GM10248 (cell line): ENCODE results near the gene FUT3.

ENCODE experiments used
- CTCF ChIA-PET: fragments of 300-600 bp; sonication (Branson Sonifier 250); formaldehyde crosslinking; extraction: SDS; loops from one replicate; lab custom pipeline; 2021; ENCODE audit warnings: antibody characterized with exemption; lab: Yijun Ruan, JAX
- POLR2A ChIA-PET: fragments of 350-650 bp; sonication (Branson Sonifier 250); formaldehyde crosslinking; extraction: SDS; loops from one replicate; lab custom pipeline; 2020; ENCODE audit warnings: antibody characterized with exemption; lab: Yijun Ruan, JAX
- DNase-seq: peaks from one replicate; pipeline ENCODE4 v3.0.0; 2012; ENCODE audit errors: extremely low spot score
- TF ChIP-seq, protein P1 (sequence below): IDR thresholded peaks from 2 replicates; pipeline ENCODE4 v1.5.1; 2012; ENCODE audit warnings: mild to moderate bottlenecking, low read depth; ENCODE audit errors: extremely low read depth, missing control alignments, control extremely low read depth

FUT3 gene

DNA sequence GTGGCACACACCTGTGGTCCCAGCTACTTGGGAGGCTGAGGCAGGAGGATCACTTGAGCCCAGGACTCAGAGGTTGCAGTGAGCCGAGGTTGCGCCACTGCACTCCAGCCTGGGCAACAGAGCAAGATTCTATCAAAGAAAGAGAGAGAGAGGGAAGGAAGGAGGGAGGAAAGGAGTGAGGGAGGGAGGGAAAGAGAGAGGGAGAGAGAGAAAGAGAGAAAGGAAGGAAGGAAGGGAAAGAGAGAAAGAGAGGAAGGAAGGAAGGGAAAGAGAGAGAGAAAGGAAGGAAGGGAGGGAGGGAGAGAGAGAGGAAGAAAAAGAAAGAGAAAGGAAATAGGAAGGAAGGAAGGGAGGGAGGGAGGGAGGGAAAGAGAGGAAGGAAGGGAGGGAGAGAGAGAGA lies 34.0 kb downstream of the FUT3 start:
- TF ChIP-seq, protein P1, sequence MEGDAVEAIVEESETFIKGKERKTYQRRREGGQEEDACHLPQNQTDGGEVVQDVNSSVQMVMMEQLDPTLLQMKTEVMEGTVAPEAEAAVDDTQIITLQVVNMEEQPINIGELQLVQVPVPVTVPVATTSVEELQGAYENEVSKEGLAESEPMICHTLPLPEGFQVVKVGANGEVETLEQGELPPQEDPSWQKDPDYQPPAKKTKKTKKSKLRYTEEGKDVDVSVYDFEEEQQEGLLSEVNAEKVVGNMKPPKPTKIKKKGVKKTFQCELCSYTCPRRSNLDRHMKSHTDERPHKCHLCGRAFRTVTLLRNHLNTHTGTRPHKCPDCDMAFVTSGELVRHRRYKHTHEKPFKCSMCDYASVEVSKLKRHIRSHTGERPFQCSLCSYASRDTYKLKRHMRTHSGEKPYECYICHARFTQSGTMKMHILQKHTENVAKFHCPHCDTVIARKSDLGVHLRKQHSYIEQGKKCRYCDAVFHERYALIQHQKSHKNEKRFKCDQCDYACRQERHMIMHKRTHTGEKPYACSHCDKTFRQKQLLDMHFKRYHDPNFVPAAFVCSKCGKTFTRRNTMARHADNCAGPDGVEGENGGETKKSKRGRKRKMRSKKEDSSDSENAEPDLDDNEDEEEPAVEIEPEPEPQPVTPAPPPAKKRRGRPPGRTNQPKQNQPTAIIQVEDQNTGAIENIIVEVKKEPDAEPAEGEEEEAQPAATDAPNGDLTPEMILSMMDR, result no peak
- POLR2A ChIA-PET, result no interaction called here
- no peak for DNase-seq
- CTCF ChIA-PET, result no interaction called here

DNA sequence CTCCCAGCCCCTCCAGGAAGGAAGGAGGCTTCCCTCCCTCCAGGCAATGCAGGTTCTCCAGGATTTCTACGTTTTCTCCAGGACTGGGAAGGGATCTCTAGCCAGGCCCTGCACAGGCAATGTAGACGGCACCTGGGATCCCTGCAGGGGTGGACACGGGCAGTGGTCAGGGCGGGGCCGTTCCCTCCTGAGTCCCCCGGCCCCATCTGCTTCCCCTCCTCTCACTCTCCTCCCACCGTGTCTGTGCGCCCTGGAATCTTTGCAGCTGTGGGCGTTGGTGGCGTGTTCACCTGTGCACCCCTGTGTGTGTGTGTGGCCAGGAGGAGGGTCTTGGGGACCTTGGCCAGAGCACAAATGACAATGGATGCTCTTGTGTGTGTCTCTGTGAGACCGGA lies 36.4 kb downstream of the FUT3 start:
- TF ChIP-seq, protein P1, result no peak
- ChIA-PET CTCF (interaction anchor here (1.4 to 1.6 kb wide), 2 partner anchors 11 to 22 kb away, joined by 3 to 12 read pairs; partner anchors contain the start of gene NRTN), POLR2A (no interaction called here)
- no peak for DNase-seq

DNA sequence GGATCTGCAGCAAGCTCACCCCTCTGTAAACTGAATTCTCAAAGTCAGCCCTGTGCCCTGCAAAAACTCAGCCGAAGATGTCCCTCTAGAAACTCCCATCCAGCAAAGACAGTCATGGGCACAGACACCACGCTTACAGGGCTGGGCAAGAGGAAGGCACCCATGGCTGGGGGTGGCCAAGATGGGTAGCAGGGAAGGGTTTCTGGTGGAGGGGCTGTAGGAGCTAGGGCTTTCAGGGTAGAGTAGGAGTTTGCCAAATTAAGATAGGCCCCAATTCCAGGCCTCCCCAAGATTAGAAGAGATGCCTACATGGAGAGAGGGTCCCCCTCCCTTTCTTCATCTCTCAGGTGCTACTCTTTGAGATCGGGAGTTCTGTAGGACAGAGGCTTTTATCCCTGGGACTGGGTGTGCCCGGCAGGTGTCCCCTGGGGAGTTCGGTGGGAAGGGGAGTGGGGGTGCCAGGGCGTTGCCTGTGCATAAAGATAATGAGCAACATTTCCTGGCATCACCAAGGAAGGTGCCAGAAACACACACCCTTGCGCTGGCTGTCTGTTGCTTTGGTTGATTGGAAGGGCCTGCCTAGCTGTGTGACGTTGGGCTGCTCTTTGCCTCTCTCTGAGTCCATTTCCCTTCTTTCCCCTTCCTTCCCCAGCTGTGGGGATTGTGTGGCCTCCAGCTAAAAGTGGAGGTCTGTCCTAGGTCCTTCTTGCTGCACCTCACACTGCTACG lies 37.0 kb downstream of the FUT3 start:
- DNase-seq, result no peak
- TF ChIP-seq, protein P1, result no peak
- ChIA-PET POLR2A (no interaction called here), CTCF (interaction anchor here (1.4 to 1.6 kb wide), 2 partner anchors 10 to 21 kb away, joined by 3 to 12 read pairs; partner anchors contain the start of gene NRTN)

DNA sequence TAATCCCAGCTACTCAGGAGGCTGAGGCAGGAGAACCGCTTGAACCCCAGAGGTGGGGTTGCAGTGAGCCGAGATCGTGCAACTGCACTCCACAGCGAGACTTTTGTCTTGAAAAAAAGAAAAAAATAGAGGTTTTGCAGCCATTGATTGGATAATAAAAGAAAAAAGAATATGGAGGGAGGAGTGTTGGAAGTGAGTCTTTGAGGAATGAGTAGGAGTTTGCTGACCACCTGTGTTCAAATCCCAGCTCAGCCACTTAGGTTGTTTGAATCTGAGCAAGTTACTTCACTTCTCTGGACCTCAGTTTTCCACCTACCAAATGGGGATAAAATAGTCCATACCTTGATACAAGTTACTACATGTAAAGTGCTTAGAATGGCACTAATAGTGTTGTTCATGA lies 40.1 kb downstream of the FUT3 start:
- DNase-seq, result no peak
- TF ChIP-seq, protein P1, result no peak
- POLR2A ChIA-PET, result no interaction called here
- CTCF ChIA-PET, result interaction anchor here (0.7 to 1.7 kb wide), 3 partner anchors 12 to 201 kb away, joined by 3 to 4 read pairs (median 3); no protein-coding TSS in a partner anchor

DNA sequence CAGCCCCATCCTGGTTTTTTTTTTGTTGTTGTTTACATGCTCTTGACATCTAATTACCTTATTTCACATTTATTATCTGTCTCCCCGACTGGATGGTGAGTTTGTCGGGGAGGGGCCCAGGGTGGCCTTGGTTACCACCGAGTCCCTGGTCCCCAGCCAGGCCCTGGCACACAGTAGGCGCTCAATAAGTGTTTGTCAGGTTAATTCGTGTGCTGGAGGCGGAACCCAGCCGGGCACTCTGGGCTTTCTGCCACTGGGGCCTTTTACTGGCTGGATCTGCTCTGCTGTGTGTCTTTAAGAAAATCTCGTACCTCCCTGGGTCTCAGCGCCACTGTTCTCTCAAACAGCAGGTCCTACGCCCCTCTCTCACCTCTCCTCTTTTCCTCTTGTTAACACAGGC lies 41.8 kb downstream of the FUT3 start:
- TF ChIP-seq, protein P1, result no peak
- CTCF ChIA-PET, result interaction anchor here (1.1 to 1.5 kb wide), 2 partner anchors 14 to 68 kb away, joined by 3 to 5 read pairs; no protein-coding TSS in a partner anchor
- POLR2A ChIA-PET, result no interaction called here
- DNase-seq, result no peak

DNA sequence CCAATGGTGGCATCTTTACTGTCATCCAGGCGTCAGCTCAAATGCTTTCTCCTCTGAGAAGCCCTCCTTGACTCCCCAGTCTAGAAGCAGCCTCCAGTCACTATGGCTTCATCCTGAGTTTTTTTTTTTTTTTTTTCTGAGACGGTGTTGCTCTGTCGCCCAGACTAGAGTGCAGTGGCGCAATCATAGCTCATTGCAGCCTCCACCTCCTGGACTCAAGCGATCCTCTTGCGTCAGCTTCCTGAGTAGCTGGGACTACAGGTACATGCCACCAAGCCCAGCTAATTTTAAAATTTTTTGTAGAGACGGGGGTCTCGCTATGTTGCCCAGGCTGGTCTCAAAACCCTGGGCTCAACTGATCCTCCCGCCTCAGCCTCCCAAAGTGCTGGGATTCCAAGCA lies 42.2 kb downstream of the FUT3 start:
- DNase-seq, result no peak
- ChIA-PET POLR2A (interaction anchor here (0.6 to 2.9 kb wide), 2 partner anchors 19 to 95 kb away, joined by 3 to 9 read pairs; no protein-coding TSS in a partner anchor), CTCF (interaction anchor here (1.1 to 1.5 kb wide), 2 partner anchors 14 to 69 kb away, joined by 3 to 5 read pairs; no protein-coding TSS in a partner anchor)
- TF ChIP-seq, protein P1, result no peak
